Measurements from ENCODE around the gene GSTCD.

DNA sequence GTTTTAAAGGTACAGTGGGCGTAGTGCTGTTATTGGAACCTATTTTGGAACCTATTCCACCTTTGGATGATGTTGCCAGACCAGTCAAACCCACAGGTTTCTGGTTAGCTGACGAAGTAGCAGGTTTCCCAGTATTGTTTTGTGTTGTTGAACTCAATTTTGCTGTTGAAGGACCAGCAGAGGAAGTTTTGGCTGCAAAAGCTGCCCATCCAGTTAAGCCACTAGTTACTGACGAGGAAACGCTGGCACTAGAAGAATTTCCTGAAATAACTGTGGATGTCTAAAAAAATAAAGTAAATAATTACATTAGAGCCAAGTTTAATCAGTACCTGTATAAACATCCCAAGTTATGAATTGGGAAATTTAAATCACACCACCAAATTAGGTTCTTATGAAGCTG, 25.5 kb upstream of the GSTCD start:
- TF ChIP-seq CEBPB (IDR thresholded peaks at IDR 0.05; ENCODE audit: low read depth, low read length) (no peak), POLR2A (IDR thresholded peaks at IDR 0.05; ENCODE audit: low read depth, low read length) (no peak), FOS (IDR thresholded peaks at IDR 0.05; ENCODE audit: low read depth, low read length) (no peak), SMC3 (IDR thresholded peaks at IDR 0.05; ENCODE audit: low read depth, low read length) (no peak), MXI1 (IDR thresholded peaks at IDR 0.05; ENCODE audit: borderline replicate concordance, low read depth, low read length) (no peak), RFX5 (IDR thresholded peaks at IDR 0.05; ENCODE audit: low read depth, low read length) (no peak), MAZ (IDR thresholded peaks at IDR 0.05; ENCODE audit: borderline replicate concordance, low read depth, low read length) (no peak), USF2 (IDR thresholded peaks at IDR 0.05; ENCODE audit: low read depth, low read length) (no peak), MAFK (IDR thresholded peaks at IDR 0.05; ENCODE audit: low read depth, low read length) (no peak), NFE2L2 (IDR thresholded peaks at IDR 0.05; ENCODE audit: low read depth, low read length) (no peak), BHLHE40 (IDR thresholded peaks at IDR 0.05; ENCODE audit: low read depth, low read length) (no peak)
- TF ChIP-seq, protein P1, sequence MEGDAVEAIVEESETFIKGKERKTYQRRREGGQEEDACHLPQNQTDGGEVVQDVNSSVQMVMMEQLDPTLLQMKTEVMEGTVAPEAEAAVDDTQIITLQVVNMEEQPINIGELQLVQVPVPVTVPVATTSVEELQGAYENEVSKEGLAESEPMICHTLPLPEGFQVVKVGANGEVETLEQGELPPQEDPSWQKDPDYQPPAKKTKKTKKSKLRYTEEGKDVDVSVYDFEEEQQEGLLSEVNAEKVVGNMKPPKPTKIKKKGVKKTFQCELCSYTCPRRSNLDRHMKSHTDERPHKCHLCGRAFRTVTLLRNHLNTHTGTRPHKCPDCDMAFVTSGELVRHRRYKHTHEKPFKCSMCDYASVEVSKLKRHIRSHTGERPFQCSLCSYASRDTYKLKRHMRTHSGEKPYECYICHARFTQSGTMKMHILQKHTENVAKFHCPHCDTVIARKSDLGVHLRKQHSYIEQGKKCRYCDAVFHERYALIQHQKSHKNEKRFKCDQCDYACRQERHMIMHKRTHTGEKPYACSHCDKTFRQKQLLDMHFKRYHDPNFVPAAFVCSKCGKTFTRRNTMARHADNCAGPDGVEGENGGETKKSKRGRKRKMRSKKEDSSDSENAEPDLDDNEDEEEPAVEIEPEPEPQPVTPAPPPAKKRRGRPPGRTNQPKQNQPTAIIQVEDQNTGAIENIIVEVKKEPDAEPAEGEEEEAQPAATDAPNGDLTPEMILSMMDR (conservative IDR thresholded peaks at IDR 0.05; ENCODE audit: low read depth, low read length), result no peak
- TF ChIP-seq, protein P2, sequence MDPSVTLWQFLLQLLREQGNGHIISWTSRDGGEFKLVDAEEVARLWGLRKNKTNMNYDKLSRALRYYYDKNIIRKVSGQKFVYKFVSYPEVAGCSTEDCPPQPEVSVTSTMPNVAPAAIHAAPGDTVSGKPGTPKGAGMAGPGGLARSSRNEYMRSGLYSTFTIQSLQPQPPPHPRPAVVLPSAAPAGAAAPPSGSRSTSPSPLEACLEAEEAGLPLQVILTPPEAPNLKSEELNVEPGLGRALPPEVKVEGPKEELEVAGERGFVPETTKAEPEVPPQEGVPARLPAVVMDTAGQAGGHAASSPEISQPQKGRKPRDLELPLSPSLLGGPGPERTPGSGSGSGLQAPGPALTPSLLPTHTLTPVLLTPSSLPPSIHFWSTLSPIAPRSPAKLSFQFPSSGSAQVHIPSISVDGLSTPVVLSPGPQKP (IDR thresholded peaks at IDR 0.05; ENCODE audit: borderline replicate concordance, low read depth, low read length), result no peak

All from IMR-90 (cell line).